ENCODE results near the gene ETNK2. TPM values are rescaled to one million over a fixed set of nuclear protein-coding genes. Genes with fewer than 3 reads are reported as not detected.

ETNK2 gene
- total and polyA plus RNA-seq, 2 of the 4 experiments (the other 2 are of a cell fraction), result 18.9 to 26.0 TPM

DNA sequence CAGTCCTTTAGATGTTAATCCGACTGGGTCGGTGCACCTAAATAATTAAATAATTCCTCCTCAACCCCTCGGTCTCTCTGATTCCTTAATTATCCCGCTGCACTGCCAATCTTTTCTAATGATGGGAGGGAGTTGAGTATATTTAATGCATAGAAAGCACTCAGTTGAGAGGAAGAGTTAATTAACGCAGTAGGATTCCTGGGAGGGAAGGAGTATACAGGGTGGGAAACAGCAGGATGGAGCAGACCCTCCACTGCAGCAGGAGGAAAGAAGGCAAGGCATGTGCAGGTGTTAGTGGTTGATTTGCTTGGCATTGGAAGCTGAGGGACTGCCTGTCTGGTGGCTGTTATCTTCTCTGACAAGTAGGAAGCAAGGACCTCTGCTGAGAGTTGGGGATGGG, 24.2 kb upstream of the ETNK2 start:
- BruUV-seq (replicated peaks), result no TSS peak
- CTCF ChIA-PET, result no interaction called here
- no peak for DNase-seq

More for the DNA sequence above, 24.2 kb upstream of the ETNK2 start:
- Histone ChIP-seq H3K14ac (replicated peaks; ENCODE audit: low read depth, low read length) (peak overlapping the region; percentile 58; the same call in 1 of the 2 replicates), H4K20me1 (ENCODE audit: insufficient read depth, low read length) (no peaks in the 10 kb centered on the region), H3K27ac (ENCODE audit: insufficient read depth, low read length) (no peak overlapping the region), H3K4me2 (ENCODE audit: low read depth, low read length) (no peak overlapping the region), H3K9ac (ENCODE audit: low read depth, low read length) (no peak overlapping the region), H3K36me3 (ENCODE audit: control insufficient read depth, insufficient read depth, low read length) (no peaks in the 10 kb centered on the region), H2BK20ac (ENCODE audit: low read depth, low read length) (peak overlapping the region; percentile 29; the same call in 1 of the 2 replicates), H3K4me1 (ENCODE audit: control insufficient read depth, insufficient read depth, low read length) (peaks cover 4% of the 10 kb centered on the region; the same call in 1 of the 2 replicates), H2BK15ac (ENCODE audit: low read depth, low read length) (no peak overlapping the region; the same call in 2 of the 3 replicates), H2AFZ (replicated peaks; ENCODE audit: low read length, poor library complexity) (no peak overlapping the region), H3K18ac (ENCODE audit: low read depth, low read length) (no peak overlapping the region), H4K5ac (ENCODE audit: low read depth, low read length) (no peak overlapping the region), H2BK5ac (ENCODE audit: low read depth, low read length, poor library complexity, severe bottlenecking) (no peak overlapping the region), H3K4me3 (ENCODE audit: insufficient read depth, low read depth, low read length) (no peak overlapping the region), H2AK9ac (replicated peaks; ENCODE audit: low read depth, low read length, poor library complexity) (no peak overlapping the region), H4K8ac (ENCODE audit: low read depth in 2 of 2, low read length in 2 of 2) (no peak overlapping the region; a peak in 1 of 4 replicates), H3K9me1 (ENCODE audit: insufficient read depth, low read length) (peaks cover 14% of the 10 kb centered on the region), H3K27me3 (ENCODE audit: control insufficient read depth, insufficient read depth, low read length) (no peaks in the 10 kb centered on the region), H2AK5ac (ENCODE audit: low read depth, low read length) (peak overlapping the region; percentile 80; the same call in 1 of the 2 replicates), H3K56ac (ENCODE audit: extremely low read depth, insufficient read depth, low read length) (no peak overlapping the region), H2BK120ac (ENCODE audit: low read depth, low read length) (peak overlapping the region; percentile 62; the same call in 1 of the 2 replicates), H4K91ac (ENCODE audit: insufficient read depth, low read depth, low read length) (no peak overlapping the region; the same call in 1 of the 2 replicates), H3K4ac (ENCODE audit: low read depth, low read length) (peak overlapping the region; percentile 26; the same call in 1 of the 2 replicates), H3K23ac (ENCODE audit: low read depth, low read length) (0 out of 2 replicates have a peak overlapping the region, but pooled peaks have one; percentile 11), H3K9me3 (ENCODE audit: control insufficient read depth, insufficient read depth, low read length) (no peaks in the 10 kb centered on the region), H3K79me1 (ENCODE audit: low read depth in 1 of 2, low read length in 2 of 2) (0 out of 4 replicates have a peak, but pooled peaks cover 0 to 3% of the 10 kb centered on the region in 2 experiments)
- dilution Hi-C loops (cut with HindIII; ENCODE audit: low sequenced_read_pairs, unreplicated experiment), result no loop called here
- TF ChIP-seq, protein P1, sequence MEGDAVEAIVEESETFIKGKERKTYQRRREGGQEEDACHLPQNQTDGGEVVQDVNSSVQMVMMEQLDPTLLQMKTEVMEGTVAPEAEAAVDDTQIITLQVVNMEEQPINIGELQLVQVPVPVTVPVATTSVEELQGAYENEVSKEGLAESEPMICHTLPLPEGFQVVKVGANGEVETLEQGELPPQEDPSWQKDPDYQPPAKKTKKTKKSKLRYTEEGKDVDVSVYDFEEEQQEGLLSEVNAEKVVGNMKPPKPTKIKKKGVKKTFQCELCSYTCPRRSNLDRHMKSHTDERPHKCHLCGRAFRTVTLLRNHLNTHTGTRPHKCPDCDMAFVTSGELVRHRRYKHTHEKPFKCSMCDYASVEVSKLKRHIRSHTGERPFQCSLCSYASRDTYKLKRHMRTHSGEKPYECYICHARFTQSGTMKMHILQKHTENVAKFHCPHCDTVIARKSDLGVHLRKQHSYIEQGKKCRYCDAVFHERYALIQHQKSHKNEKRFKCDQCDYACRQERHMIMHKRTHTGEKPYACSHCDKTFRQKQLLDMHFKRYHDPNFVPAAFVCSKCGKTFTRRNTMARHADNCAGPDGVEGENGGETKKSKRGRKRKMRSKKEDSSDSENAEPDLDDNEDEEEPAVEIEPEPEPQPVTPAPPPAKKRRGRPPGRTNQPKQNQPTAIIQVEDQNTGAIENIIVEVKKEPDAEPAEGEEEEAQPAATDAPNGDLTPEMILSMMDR (conservative IDR thresholded peaks at IDR 0.05; ENCODE audit: low read depth, low read length), result no peak
- TF ChIP-seq MAFK (IDR thresholded peaks at IDR 0.05; ENCODE audit: low read depth, low read length) (no peak), RCOR1 (IDR thresholded peaks at IDR 0.05; ENCODE audit: insufficient replicate concordance, low read length) (no peak), RFX5 (IDR thresholded peaks at IDR 0.05; ENCODE audit: low read depth, low read length) (no peak), NFE2L2 (IDR thresholded peaks at IDR 0.05; ENCODE audit: low read depth, low read length) (no peak), SMC3 (IDR thresholded peaks at IDR 0.05; ENCODE audit: low read depth, low read length) (no peak)
- TF ChIP-seq, protein P2, sequence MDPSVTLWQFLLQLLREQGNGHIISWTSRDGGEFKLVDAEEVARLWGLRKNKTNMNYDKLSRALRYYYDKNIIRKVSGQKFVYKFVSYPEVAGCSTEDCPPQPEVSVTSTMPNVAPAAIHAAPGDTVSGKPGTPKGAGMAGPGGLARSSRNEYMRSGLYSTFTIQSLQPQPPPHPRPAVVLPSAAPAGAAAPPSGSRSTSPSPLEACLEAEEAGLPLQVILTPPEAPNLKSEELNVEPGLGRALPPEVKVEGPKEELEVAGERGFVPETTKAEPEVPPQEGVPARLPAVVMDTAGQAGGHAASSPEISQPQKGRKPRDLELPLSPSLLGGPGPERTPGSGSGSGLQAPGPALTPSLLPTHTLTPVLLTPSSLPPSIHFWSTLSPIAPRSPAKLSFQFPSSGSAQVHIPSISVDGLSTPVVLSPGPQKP (IDR thresholded peaks at IDR 0.05; ENCODE audit: borderline replicate concordance, low read depth, low read length), result no peak
- WGBS, 2 experiments (ENCODE audit: extremely low coverage in 2 of 2, insufficient read length in 1 of 2), result 86% methylated on average over 1 of the region's 5 CpGs; no CpG with 5 or more reads in 1 of the 2 experiments
- intact Hi-C loops (cut with micrococcal nuclease), result no loop called here
- POLR2A ChIA-PET (ENCODE audit: unreplicated experiment), result no interaction called here
- in situ Hi-C loops (cut with MboI; ENCODE audit: low sequenced_read_pairs), result no loop called here
- ATAC-seq (ENCODE audit: low read depth), result no peak
